Activated T-helper 1 cell treated with anti-CD3 and anti-CD28 coated beads, Interleukin-12 subunit alpha, Interleukin-12 subunit beta, Interleukin-2, Interleukin-4 antibody, amounts not matched to agents 30 ng/mL and 10 ng/mL and 1 ng/mL, durations not matched to agents 14 hours and 24 hours and 36 hours (primary cell): Measurements from ENCODE around the gene SMLR1. TPM values are rescaled to one million over a fixed set of nuclear protein-coding genes. Genes with fewer than 3 reads are reported as not detected.
"Not testable (repeated sequence)": the region's sequence is repeated elsewhere in the genome, so short reads cannot be mapped to it uniquely, and the experiment has no call there.

Experiments used
- DNase-seq: peaks from one replicate; pipeline ENCODE4 v3.0.0; 2021; ENCODE audit warnings: low spot score
- H3K27ac Mint-ChIP-seq: one replicate; pipeline ENCODE4 v1.8.0; 2021; ENCODE audit warnings: mild to moderate bottlenecking, mixed read lengths
- H3K27me3 Mint-ChIP-seq: one replicate; pipeline ENCODE4 v1.8.0; 2022; ENCODE audit warnings: mild to moderate bottlenecking, moderate library complexity, mixed read lengths; ENCODE audit not compliant: insufficient read depth
- H3K36me3 Mint-ChIP-seq: one replicate; pipeline ENCODE4 v1.8.0; 2021; ENCODE audit warnings: low read depth, mixed read lengths
- H3K4me1 Mint-ChIP-seq: one replicate; pipeline ENCODE4 v1.8.0; 2021; ENCODE audit warnings: low read depth, mixed read lengths
- H3K4me3 Mint-ChIP-seq: one replicate; pipeline ENCODE4 v1.8.0; 2021; ENCODE audit warnings: mild to moderate bottlenecking, moderate library complexity, mixed read lengths
- H3K9me3 Mint-ChIP-seq: one replicate; pipeline ENCODE4 v1.8.0; 2021; ENCODE audit warnings: mixed read lengths
- intact Hi-C: fragments of 100-400 bp; cut with micrococcal nuclease; formaldehyde crosslinking; loops from one replicate; pipeline ENCODE4 v1.15.1; 2024
- total RNA-seq: library from RNA; stranded (reverse); gene quantifications from 2 replicates; pipeline ENCODE4 v1.2.3, GENCODE V29; 2022

SMLR1 gene
- total RNA-seq, 1 donor from 2014 or later: not detected

GRCh38 chr6:130801368-130801767 lies 25.8 kb upstream of the SMLR1 start:
- intact Hi-C loops, H3K4me3 Mint-ChIP-seq: not testable (repeated sequence)

GRCh38 chr6:130810307-130811030 lies 16.7 kb upstream of the SMLR1 start:
- no peak for DNase-seq
- Mint-ChIP-seq H3K4me3 (no peak overlapping the region), H3K4me1 (no peaks in the 10 kb centered on the region), H3K27me3 (peaks cover 7% of the 10 kb centered on the region), H3K36me3 (no peaks in the 10 kb centered on the region), H3K27ac (no peak overlapping the region), H3K9me3 (no peaks in the 10 kb centered on the region)
- intact Hi-C loops: no loop called here

More at GRCh38 chr6:130801368-130801767, 25.8 kb upstream of the SMLR1 start:
- not testable (repeated sequence) for H3K9me3 Mint-ChIP-seq, H3K36me3 Mint-ChIP-seq, DNase-seq, H3K4me1 Mint-ChIP-seq, H3K27me3 Mint-ChIP-seq, H3K27ac Mint-ChIP-seq

GRCh38 chr6:130811932-130812331 lies 15.3 kb upstream of the SMLR1 start:
- Mint-ChIP-seq H3K27me3 (peaks cover 7% of the 10 kb centered on the region), H3K27ac (no peak overlapping the region), H3K9me3 (no peaks in the 10 kb centered on the region), H3K36me3 (peaks cover under 1% of the 10 kb centered on the region), H3K4me3 (no peak overlapping the region), H3K4me1 (no peaks in the 10 kb centered on the region)
- no peak for DNase-seq
- intact Hi-C loops: no loop called here

- Mint-ChIP-seq H3K4me1 (no peaks in the 10 kb centered on the region), H3K27ac (no peak overlapping the region), H3K27me3 (peaks cover 7% of the 10 kb centered on the region), H3K9me3 (no peaks in the 10 kb centered on the region), H3K4me3 (no peak overlapping the region), H3K36me3 (peaks cover 1% of the 10 kb centered on the region)
- intact Hi-C loops: no loop called here
- DNase-seq: no peak
These were observed 12.7 kb upstream of the SMLR1 start for GRCh38 chr6:130814506-130814905.

GRCh38 chr6:130815200-130816071 lies 11.8 kb upstream of the SMLR1 start:
- H3K27ac Mint-ChIP-seq: no peak overlapping the region
- peaks cover 1% of the 10 kb centered on the region for H3K36me3 Mint-ChIP-seq
- no peaks in the 10 kb centered on the region for H3K4me1 Mint-ChIP-seq
- no peak overlapping the region for H3K4me3 Mint-ChIP-seq
- no peaks in the 10 kb centered on the region for H3K9me3 Mint-ChIP-seq
- intact Hi-C loops: no loop called here
- H3K27me3 Mint-ChIP-seq: peaks cover 3% of the 10 kb centered on the region
- no peak for DNase-seq

- no peaks in the 10 kb centered on the region for H3K36me3 Mint-ChIP-seq
- no peak for DNase-seq
- no peaks in the 10 kb centered on the region for H3K9me3 Mint-ChIP-seq
- intact Hi-C loops: no loop called here
- H3K27me3 Mint-ChIP-seq: peaks cover 5% of the 10 kb centered on the region
- no peak overlapping the region for H3K27ac Mint-ChIP-seq
- H3K4me1 Mint-ChIP-seq: peaks cover 9% of the 10 kb centered on the region
- no peak overlapping the region for H3K4me3 Mint-ChIP-seq
These were observed 4.5 kb upstream of the SMLR1 start for GRCh38 chr6:130822736-130823135.

- H3K36me3 Mint-ChIP-seq: no peaks in the 10 kb centered on the region
- no peak overlapping the region for H3K27ac Mint-ChIP-seq
- no peak overlapping the region for H3K4me3 Mint-ChIP-seq
- no peaks in the 10 kb centered on the region for H3K9me3 Mint-ChIP-seq
- peaks cover 9% of the 10 kb centered on the region for H3K4me1 Mint-ChIP-seq
- DNase-seq: no peak
- H3K27me3 Mint-ChIP-seq: peaks cover 3% of the 10 kb centered on the region
- intact Hi-C loops: no loop called here
These were observed 2.1 kb upstream of the SMLR1 start for GRCh38 chr6:130824978-130825694.

GRCh38 chr6:130825772-130826441 lies 1.3 kb upstream of the SMLR1 start:
- DNase-seq: no peak
- no peak overlapping the region for H3K4me3 Mint-ChIP-seq
- intact Hi-C loops: no loop called here
- H3K27me3 Mint-ChIP-seq: peaks cover 2% of the 10 kb centered on the region
- H3K27ac Mint-ChIP-seq: no peak overlapping the region
- no peaks in the 10 kb centered on the region for H3K9me3 Mint-ChIP-seq
- H3K36me3 Mint-ChIP-seq: no peaks in the 10 kb centered on the region
- H3K4me1 Mint-ChIP-seq: peaks cover 9% of the 10 kb centered on the region

- peaks cover 9% of the 10 kb centered on the region for H3K4me1 Mint-ChIP-seq
- no peaks in the 10 kb centered on the region for H3K27me3 Mint-ChIP-seq
- H3K27ac Mint-ChIP-seq: no peak overlapping the region
- DNase-seq: no peak
- no peaks in the 10 kb centered on the region for H3K36me3 Mint-ChIP-seq
- no peaks in the 10 kb centered on the region for H3K9me3 Mint-ChIP-seq
- intact Hi-C loops: no loop called here
- no peak overlapping the region for H3K4me3 Mint-ChIP-seq
These were observed 562 bp upstream of the SMLR1 start for GRCh38 chr6:130826442-130827246.

- Mint-ChIP-seq H3K4me3 (no peak overlapping the region), H3K27ac (no peak overlapping the region), H3K36me3 (no peaks in the 10 kb centered on the region), H3K27me3 (no peaks in the 10 kb centered on the region), H3K4me1 (peaks cover 9% of the 10 kb centered on the region), H3K9me3 (no peaks in the 10 kb centered on the region)
- DNase-seq: no peak
- intact Hi-C loops: no loop called here
These were observed 2.2 kb downstream of the SMLR1 start for GRCh38 chr6:130829333-130829910.

- no peaks in the 10 kb centered on the region for H3K36me3 Mint-ChIP-seq
- no peak overlapping the region for H3K27ac Mint-ChIP-seq
- H3K27me3 Mint-ChIP-seq: no peaks in the 10 kb centered on the region
- intact Hi-C loops: no loop called here
- H3K4me1 Mint-ChIP-seq: no peaks in the 10 kb centered on the region
- DNase-seq: no peak
- H3K9me3 Mint-ChIP-seq: no peaks in the 10 kb centered on the region
- no peak overlapping the region for H3K4me3 Mint-ChIP-seq
These were observed 4.4 kb downstream of the SMLR1 start for GRCh38 chr6:130831607-130832006.

GRCh38 chr6:130833569-130833968 lies 6.4 kb downstream of the SMLR1 start:
- H3K27me3 Mint-ChIP-seq: no peaks in the 10 kb centered on the region
- intact Hi-C loops: no loop called here
- H3K4me3 Mint-ChIP-seq: no peak overlapping the region

More at GRCh38 chr6:130833569-130833968, 6.4 kb downstream of the SMLR1 start:
- H3K9me3 Mint-ChIP-seq: no peaks in the 10 kb centered on the region
- H3K36me3 Mint-ChIP-seq: no peaks in the 10 kb centered on the region
- H3K4me1 Mint-ChIP-seq: no peaks in the 10 kb centered on the region
- no peak for DNase-seq
- no peak overlapping the region for H3K27ac Mint-ChIP-seq
